Neural progenitor cell (in vitro differentiated cells): ENCODE data around the gene CASK.

Experiments
- EZH2 ChIP-seq: fragments of 200-600 bp; sonication (generic); IDR thresholded peaks from 2 replicates; pipeline ENCODE4 v1.6.1; 2017; ENCODE audit warnings: antibody characterized with exemption, mild to moderate bottlenecking, moderate library complexity
- EZH2phosphoT487 ChIP-seq: fragments of 200-600 bp; sonication (generic); IDR thresholded peaks from 2 replicates; pipeline ENCODE4 v1.6.1; 2017; ENCODE audit warnings: antibody characterized with exemption
- TF ChIP-seq, protein P1 (sequence below): fragments of 200-600 bp; sonication (generic); IDR thresholded peaks from 2 replicates; pipeline ENCODE4 v1.5.1; 2017; ENCODE audit warnings: antibody characterized with exemption, mild to moderate bottlenecking

DNA sequence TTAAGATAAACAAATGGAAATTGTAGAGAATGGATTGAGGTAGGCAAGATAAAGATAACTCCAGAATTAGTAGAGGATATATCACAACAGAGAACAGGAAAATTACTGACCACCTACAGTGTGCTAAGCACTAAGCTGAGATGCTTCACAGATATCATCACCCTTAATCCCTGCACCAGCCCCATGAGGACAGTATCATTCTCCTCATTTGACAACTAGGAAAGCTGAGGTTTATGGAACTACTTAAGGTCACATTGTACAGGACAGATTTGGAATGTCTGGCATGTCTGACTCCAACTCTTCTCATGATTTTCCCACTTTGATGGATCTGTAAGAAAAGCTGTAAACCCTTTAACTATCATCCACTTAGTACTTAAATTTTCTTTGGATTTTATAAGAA lies 95.5 kb downstream of the CASK start:
- TF ChIP-seq, protein P1, sequence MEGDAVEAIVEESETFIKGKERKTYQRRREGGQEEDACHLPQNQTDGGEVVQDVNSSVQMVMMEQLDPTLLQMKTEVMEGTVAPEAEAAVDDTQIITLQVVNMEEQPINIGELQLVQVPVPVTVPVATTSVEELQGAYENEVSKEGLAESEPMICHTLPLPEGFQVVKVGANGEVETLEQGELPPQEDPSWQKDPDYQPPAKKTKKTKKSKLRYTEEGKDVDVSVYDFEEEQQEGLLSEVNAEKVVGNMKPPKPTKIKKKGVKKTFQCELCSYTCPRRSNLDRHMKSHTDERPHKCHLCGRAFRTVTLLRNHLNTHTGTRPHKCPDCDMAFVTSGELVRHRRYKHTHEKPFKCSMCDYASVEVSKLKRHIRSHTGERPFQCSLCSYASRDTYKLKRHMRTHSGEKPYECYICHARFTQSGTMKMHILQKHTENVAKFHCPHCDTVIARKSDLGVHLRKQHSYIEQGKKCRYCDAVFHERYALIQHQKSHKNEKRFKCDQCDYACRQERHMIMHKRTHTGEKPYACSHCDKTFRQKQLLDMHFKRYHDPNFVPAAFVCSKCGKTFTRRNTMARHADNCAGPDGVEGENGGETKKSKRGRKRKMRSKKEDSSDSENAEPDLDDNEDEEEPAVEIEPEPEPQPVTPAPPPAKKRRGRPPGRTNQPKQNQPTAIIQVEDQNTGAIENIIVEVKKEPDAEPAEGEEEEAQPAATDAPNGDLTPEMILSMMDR, result no peak
- TF ChIP-seq EZH2 (no peak), EZH2phosphoT487 (no peak)
